ENCODE measurements around the gene FNIP2. TPM values are rescaled to one million over a fixed set of nuclear protein-coding genes. Genes with fewer than 3 reads are reported as not detected.
"Not testable (repeated sequence)": the region's sequence is repeated elsewhere in the genome, so short reads cannot be mapped to it uniquely, and the experiment has no call there.

FNIP2 gene
- total RNA-seq, result 10 to 100 TPM; 17.5 to 35.6 TPM

DNA sequence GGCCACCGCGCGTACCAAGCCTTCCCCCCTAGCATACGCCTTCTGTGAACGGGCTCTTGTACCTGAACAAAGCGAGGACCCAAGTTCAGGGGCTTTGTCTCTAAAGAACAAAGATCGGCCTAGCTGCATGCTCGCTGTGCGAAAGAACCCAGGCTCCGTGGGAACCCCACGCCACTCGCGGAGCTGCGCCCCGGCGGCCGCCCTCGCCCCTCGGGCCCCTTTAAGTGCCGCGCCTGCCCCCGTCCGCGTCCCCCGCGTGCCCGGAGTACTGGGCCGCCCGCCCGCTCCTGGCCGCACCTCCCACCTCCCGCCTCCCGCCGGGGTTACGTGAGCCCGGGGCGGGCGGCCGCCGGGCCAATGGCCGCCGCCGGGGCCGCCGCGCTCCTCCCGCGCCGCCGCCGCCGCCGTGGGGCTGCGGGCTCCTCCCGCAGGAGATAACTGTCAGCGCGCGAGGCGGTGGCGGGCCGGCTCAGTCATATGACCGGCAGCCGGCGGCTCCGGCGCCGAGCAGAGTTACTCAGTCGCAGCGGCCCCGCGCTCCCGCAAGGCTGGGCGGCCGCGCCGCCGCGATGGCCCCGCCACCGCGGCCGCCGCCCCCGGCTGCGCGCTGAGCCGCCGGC lies at the start of gene FNIP2:
Gene FNIP2, plus strand, starts transcription at position 472 of the 620 bp plus-strand sequence. CDS start 187 bp downstream, outside the sequence.
- peak within 1 kb of the TSS; percentile 99 for H3K4me3 Mint-ChIP-seq
- no peaks in the 10 kb centered on the region for H3K9me3 Mint-ChIP-seq
- H3K27ac Mint-ChIP-seq, result peak within 1 kb of the TSS; percentile 93 to 96
- H3K4me1 Mint-ChIP-seq (ENCODE audit: low read depth in 2 of 2), result peaks cover 25 to 33% of the 10 kb centered on the region in 2 donors
- no peaks in the 10 kb centered on the region for H3K36me3 Mint-ChIP-seq
- ATAC-seq, result peak; percentile 93 to 94
- H3K27me3 Mint-ChIP-seq, result no peaks in the 10 kb centered on the region
- peak; percentile 87 for DNase-seq (ENCODE audit: low spot score)

DNA sequence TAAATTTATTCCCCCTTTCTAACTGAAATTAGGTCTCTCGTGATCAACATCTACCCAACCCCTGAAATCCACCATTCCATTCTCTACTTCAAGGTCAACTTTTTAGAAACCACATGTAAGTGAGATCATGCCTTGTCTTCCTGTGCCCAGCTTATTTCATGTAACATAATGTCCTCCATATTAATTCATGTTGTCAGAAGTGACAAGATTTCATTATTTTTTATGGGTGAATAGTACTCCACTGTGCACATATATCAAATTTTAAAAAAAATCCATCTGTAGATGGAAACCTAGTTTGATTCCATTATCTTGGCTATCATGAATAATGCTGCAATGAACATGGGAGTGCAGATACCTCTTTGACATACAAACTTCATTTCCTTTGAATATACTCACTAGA lies 47.1 kb upstream of the FNIP2 start:
- Mint-ChIP-seq H3K27ac (peak overlapping the region; percentile 99), H3K9me3 (no peaks in the 10 kb centered on the region), H3K4me3 (peak overlapping the region; percentile 99), H3K4me1 (ENCODE audit: low read depth in 2 of 2) (peaks cover 30 to 54% of the 10 kb centered on the region in 2 donors), H3K27me3 (peaks cover 5 to 7% of the 10 kb centered on the region in 2 donors), H3K36me3 (peaks cover 48% of the 10 kb centered on the region)
- no peak for ATAC-seq
- DNase-seq (ENCODE audit: low spot score), result no peak

DNA sequence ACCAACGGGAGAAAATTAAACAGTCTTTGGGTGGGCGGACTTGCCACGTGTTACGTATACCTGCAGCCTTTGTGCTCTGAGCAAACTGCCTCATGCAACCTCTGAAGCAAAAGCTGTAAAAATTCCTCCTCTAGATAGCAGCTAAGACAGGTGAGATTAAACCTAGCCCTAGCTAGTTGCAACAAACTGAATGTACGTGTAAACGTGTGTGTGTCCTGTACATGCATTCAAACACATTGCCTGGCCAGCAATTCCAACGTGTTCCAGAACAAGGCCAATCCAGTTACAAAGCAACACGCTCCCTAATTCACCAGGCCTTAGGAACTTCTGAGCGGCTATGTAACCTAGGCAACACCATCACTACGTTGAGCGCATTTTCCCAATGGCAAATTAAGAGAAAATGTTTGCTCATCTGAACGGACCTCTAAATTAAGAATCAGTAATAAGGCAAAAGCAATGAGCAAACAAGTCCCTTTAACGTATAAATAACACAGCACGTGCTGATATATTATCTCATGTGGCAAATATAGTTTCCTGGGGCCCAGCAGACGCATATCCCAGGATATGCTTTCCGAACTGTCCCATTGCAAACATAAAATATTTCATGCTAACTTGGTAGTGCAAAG lies 46.4 kb upstream of the FNIP2 start:
- peaks cover 41% of the 10 kb centered on the region for H3K36me3 Mint-ChIP-seq
- no peaks in the 10 kb centered on the region for H3K9me3 Mint-ChIP-seq
- DNase-seq (ENCODE audit: low spot score) (no peak), ATAC-seq (no peak)
- peak overlapping the region; percentile 99 for H3K27ac Mint-ChIP-seq
- peak overlapping the region; percentile 99 for H3K4me3 Mint-ChIP-seq
- H3K4me1 Mint-ChIP-seq (ENCODE audit: low read depth in 2 of 2), result peaks cover 30 to 57% of the 10 kb centered on the region in 2 donors
- peaks cover 8 to 10% of the 10 kb centered on the region in 2 donors for H3K27me3 Mint-ChIP-seq

DNA sequence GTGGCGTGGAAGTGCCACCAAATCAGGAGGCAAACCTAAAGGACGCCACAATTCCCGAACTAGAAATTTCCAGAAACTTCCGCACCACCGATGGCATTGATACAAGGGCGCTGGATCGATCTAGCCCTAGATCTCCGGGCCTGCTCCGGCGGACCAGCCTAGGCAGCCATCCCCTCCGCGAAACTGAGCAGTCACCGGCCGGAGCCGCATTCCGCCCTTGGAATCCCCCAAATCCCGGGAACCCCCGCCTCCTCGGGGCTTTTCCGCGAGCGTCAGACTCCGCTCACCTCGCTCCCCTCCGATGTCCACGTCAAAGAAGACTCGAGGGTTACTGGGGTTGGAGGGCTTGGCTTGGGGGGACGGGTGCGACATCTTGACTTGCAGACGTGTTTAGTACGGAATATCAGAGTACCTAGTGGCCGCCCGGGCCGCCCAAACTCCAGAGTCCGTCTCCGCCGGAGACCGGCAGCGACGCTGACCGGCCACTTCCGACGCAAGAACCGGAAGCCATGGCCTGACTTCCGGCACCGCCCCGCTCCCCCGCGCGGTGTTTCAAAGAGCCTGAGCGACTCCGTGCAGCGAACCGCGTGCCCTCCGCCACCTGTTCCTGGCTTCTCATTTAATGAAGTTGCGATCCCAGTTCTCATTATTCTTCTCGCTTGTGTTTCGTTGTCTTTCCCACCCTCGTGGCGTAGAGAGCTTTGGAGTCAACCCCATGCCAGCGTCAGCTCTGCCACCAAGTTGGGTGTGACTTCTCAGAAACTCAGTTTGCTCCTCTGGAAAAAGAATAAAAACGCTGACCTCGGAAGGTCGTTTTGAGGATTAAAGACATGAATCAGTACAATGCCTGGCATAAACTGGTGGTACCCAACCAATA lies 45.7 kb upstream of the FNIP2 start, which contains the start of gene PPID:
Gene PPID, minus strand, starts transcription at position 480 of the 877 bp plus-strand sequence. Its CDS starts 108 bp downstream, at position 372.
- H3K4me1 Mint-ChIP-seq (ENCODE audit: low read depth in 2 of 2), result peaks cover 27 to 50% of the 10 kb centered on the region in 2 donors
- H3K9me3 Mint-ChIP-seq, result no peaks in the 10 kb centered on the region
- peak; percentile 90 for DNase-seq (ENCODE audit: low spot score)
- H3K27me3 Mint-ChIP-seq, result peaks cover 10 to 11% of the 10 kb centered on the region in 2 donors
- H3K27ac Mint-ChIP-seq, result peak within 1 kb of the TSS; percentile 99
- ATAC-seq, result peak; percentile 90 to 96
- peak within 1 kb of the TSS; percentile 99 for H3K4me3 Mint-ChIP-seq
- H3K36me3 Mint-ChIP-seq, result peaks cover 33% of the 10 kb centered on the region

DNA sequence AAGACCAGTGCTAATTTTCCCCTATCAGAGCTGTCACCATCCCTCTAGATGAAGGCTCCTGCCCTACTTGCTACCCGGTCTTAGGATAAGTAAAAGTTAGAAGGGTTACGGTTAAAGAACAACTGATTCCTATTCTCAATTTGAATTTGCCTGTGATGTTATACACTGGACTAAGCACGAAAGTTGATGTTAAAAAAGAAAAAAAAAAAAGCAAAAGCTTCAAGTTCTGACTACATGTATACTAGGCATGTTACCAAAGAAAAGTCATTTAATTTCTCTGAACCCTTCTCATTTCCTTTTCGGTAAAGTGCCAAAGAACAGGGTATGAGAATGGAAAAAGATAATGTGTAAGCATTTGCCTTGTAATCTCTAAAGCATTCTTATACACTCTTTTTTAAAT lies 44.2 kb upstream of the FNIP2 start:
- ATAC-seq (peak in 1 of 2 donors; percentile 50), DNase-seq (ENCODE audit: low spot score) (no peak)
- Mint-ChIP-seq H3K9me3 (no peaks in the 10 kb centered on the region), H3K4me3 (peak overlapping the region; percentile 99), H3K4me1 (ENCODE audit: low read depth in 2 of 2) (peaks cover 24 to 47% of the 10 kb centered on the region in 2 donors), H3K27me3 (peaks cover 24% of the 10 kb centered on the region in 2 donors), H3K36me3 (peaks cover 19% of the 10 kb centered on the region), H3K27ac (peak overlapping the region; percentile 99)

DNA sequence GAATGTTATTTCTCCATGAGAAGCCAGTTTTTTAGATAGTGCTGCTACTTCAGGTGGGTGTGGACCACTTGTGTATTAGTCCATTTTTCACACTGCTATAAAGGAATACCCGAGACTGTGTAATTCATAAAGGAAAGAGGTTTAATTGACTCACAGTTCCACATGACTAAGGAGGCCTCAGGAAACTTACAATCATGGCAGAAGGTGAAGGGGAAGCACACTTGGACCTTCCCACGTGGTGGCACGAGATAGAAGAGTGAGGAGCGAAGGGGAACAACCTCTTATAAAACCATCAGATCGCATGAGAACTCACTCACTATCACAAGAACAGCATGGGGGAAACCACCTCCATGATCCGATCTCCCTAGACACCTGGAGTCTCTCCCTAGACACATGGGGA lies 42.2 kb upstream of the FNIP2 start:
- Mint-ChIP-seq H3K4me1 (ENCODE audit: low read depth in 2 of 2) (peaks cover 18 to 41% of the 10 kb centered on the region in 2 donors), H3K27ac (peak overlapping the region in 1 of 2 donors; percentile 35), H3K27me3 (peaks cover 32 to 35% of the 10 kb centered on the region in 2 donors), H3K9me3 (no peaks in the 10 kb centered on the region), H3K4me3 (peak overlapping the region; percentile 31), H3K36me3 (peaks cover 9% of the 10 kb centered on the region)
- ATAC-seq, result no peak
- DNase-seq (ENCODE audit: low spot score), result no peak

DNA sequence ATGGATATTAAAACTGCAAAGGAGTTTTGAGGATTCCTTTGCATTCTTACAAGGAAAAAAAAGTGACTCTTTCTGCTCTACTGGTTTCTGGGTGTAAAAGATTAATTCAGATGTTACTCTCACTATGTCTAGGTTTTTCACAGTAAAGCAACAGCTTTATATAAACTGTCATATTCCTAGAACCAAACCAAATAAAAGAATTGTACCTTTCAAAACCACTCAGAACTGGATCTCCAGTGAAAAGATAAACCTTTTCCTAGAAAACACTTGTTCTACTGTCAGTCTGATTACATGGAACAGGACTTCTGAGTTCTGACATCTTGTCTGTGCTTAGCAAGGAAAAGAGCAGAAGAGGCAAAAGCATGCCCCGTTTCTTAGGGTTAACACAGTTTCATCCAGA lies 40.6 kb upstream of the FNIP2 start:
- no peak for DNase-seq (ENCODE audit: low spot score)

DNA sequence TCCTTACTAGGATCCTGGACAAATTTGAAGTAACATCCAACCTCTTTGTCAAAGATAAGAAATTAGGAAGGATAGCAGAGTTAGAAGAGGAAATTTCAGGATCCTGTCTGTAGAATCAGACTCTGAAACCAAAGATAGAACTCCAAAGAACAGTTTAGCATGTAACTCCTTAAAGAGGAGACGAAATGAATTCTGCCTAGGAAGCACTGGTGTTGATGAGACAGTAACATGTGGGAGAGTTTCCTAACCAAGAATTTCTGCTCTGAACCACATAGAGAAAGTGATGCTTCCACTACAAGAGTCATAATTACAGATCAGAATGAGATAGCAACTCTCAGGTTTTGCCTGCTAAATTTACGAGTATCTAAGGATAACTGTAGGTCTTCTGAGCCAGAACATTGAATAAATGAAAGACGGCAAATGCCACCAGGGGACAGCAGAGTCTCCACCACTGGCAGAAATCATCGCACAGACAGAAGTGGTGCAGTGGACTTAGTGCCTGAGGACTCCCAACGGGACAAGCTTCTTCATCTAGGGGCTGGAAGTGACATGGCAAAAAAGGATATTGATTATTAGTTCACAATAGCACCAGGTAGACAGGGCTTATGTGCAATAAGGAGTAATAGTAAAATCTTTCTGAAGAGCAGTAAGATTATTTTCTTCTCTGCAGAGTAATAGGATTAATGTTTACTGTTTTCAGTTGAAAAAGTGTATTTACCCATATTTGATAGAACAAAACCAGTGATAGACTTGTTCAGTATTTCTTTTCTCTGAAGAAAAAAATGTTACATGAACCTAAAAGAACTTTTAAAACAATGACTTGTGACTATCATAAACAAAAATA lies 38.9 kb upstream of the FNIP2 start:
- no peak overlapping the region for H3K4me3 Mint-ChIP-seq
- peak overlapping the region; percentile 49 to 64 for H3K27ac Mint-ChIP-seq
- no peaks in the 10 kb centered on the region for H3K36me3 Mint-ChIP-seq
- H3K27me3 Mint-ChIP-seq, result peaks cover 43 to 45% of the 10 kb centered on the region in 2 donors
- H3K9me3 Mint-ChIP-seq, result no peaks in the 10 kb centered on the region
- no peak for DNase-seq (ENCODE audit: low spot score)
- ATAC-seq, result peak; percentile 64 to 84
- peaks cover 3 to 21% of the 10 kb centered on the region in 2 donors for H3K4me1 Mint-ChIP-seq (ENCODE audit: low read depth in 2 of 2)

More for the DNA sequence above, 40.6 kb upstream of the FNIP2 start:
- Mint-ChIP-seq H3K9me3 (no peaks in the 10 kb centered on the region), H3K36me3 (no peaks in the 10 kb centered on the region), H3K27me3 (peaks cover 43 to 45% of the 10 kb centered on the region in 2 donors), H3K4me1 (ENCODE audit: low read depth in 2 of 2) (peaks cover 11 to 32% of the 10 kb centered on the region in 2 donors), H3K4me3 (peak overlapping the region; percentile 4), H3K27ac (peak overlapping the region; percentile 49 to 64)
- ATAC-seq, result peak in 1 of 2 donors; percentile 28

DNA sequence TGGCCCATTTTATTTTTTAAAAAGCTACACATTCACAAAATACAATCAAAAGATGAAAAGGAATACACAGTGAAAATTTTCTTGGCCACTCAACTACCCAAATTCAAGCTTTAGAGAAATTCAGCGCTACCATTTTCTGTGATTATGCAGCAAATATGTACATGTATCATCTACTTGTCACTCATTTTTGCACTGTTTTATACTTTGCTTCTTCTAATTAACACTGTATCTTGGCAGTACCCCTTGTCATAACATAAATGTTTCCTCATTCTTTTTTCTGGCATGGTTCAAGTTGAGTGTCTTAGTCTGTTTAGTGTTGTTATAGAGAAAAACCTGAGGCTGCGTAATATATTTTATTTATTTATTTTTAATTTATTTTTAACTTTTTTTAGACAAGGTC lies 30.0 kb upstream of the FNIP2 start:
- H3K9me3 Mint-ChIP-seq, result no peaks in the 10 kb centered on the region
- H3K27ac Mint-ChIP-seq, result no peak overlapping the region
- no peak overlapping the region for H3K4me3 Mint-ChIP-seq
- H3K27me3 Mint-ChIP-seq, result peaks cover 6 to 9% of the 10 kb centered on the region in 2 donors
- DNase-seq (ENCODE audit: low spot score), result no peak
- ATAC-seq, result no peak
- H3K4me1 Mint-ChIP-seq (ENCODE audit: low read depth in 2 of 2), result no peaks in the 10 kb centered on the region
- no peaks in the 10 kb centered on the region for H3K36me3 Mint-ChIP-seq

DNA sequence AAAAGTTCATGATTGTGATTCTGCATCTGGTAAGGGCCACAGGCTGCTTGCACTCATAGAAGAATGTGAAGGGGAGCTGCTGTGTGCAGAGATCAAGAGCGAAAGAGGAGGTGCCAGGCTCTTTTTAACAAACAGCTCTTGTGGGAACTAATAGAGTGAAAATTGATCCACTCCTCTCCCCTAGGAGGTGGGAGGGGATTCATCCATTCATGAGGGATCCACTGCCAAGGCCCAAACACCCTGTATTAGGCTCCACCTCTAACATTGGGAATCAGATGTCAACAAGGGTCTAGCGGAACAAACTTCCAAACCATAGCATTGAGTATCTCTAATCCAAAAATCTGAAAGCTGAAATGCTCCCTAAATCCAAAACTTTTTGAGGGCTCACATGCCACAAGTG lies 29.2 kb upstream of the FNIP2 start:
- ATAC-seq, result no peak
- Mint-ChIP-seq H3K4me3 (no peak overlapping the region), H3K9me3 (no peaks in the 10 kb centered on the region), H3K27me3 (peaks cover 6 to 9% of the 10 kb centered on the region in 2 donors), H3K4me1 (ENCODE audit: low read depth in 2 of 2) (no peaks in the 10 kb centered on the region), H3K27ac (no peak overlapping the region), H3K36me3 (no peaks in the 10 kb centered on the region)
- DNase-seq (ENCODE audit: low spot score), result no peak

DNA sequence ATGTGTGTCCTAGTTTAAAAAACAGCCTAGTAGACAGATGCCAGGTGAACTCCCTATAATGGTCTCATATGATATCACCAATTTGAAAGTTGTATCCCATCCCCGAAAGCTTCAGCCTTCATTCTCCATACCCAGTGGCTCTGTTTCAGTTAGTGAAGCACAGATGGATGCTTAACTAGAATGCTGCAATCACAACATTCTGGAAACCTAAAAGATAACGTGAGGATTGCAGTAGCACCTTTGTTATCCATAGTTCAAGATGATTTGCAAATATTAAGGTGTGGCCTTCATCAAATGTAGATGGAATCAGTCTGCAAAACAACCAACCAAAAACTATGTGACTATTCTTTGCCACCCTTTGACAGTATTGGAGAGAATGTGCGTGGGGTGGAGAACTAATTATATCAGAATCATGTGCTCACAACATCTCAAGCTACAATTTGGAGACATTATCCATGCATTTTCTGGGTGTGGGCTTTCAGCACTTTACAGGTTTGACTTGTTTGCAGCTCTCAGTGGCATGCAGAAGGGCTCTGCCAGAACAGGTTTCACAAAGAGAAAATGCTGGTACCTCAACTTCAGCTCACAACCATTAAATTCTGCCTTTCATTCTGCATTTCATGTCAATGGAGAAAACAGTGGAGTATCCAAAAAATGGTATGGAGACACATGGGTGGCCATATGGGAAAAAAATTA lies 27.4 kb upstream of the FNIP2 start:
- no peak overlapping the region for H3K27ac Mint-ChIP-seq
- H3K4me3 Mint-ChIP-seq, result no peak overlapping the region
- DNase-seq (ENCODE audit: low spot score), result no peak
- peaks cover 6 to 9% of the 10 kb centered on the region in 2 donors for H3K27me3 Mint-ChIP-seq
- no peaks in the 10 kb centered on the region for H3K36me3 Mint-ChIP-seq
- no peaks in the 10 kb centered on the region for H3K9me3 Mint-ChIP-seq
- no peak for ATAC-seq
- H3K4me1 Mint-ChIP-seq (ENCODE audit: low read depth in 2 of 2), result no peaks in the 10 kb centered on the region

DNA sequence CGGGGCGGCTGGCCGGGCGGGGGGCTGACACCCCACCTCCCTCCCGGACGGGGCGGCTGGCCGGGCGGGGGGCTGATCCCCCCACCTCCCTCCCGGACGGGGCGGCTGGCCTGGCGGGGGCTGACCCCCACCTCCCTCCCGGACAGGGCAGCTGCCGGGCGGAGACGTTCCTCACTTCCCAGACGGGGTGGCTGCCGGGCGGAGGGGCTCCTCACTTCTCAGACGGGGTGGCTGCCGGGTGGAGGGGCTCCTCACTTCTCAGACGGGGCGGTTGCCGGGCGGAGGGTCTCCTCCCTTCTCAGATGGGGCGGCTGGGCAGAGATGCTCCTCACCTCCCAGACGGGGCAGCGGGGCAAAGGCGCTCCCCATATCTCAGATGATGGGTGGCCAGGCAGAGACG lies 22.3 kb upstream of the FNIP2 start:
- not testable (repeated sequence) for H3K27ac Mint-ChIP-seq; DNase-seq (ENCODE audit: low spot score); H3K4me3 Mint-ChIP-seq; H3K36me3 Mint-ChIP-seq; H3K27me3 Mint-ChIP-seq; H3K4me1 Mint-ChIP-seq (ENCODE audit: low read depth in 2 of 2); H3K9me3 Mint-ChIP-seq; ATAC-seq
